Measurements from ENCODE around the gene OXGR1. TPM values are rescaled to one million over a fixed set of nuclear protein-coding genes. Genes with fewer than 3 reads are reported as not detected.

OXGR1 gene
- total and polyA plus RNA-seq, 10 of the 15 experiments (the other 5 are each of a cell fraction or from before 2014, with no cell fraction given), result 0.05 TPM; not detected in 9

DNA sequence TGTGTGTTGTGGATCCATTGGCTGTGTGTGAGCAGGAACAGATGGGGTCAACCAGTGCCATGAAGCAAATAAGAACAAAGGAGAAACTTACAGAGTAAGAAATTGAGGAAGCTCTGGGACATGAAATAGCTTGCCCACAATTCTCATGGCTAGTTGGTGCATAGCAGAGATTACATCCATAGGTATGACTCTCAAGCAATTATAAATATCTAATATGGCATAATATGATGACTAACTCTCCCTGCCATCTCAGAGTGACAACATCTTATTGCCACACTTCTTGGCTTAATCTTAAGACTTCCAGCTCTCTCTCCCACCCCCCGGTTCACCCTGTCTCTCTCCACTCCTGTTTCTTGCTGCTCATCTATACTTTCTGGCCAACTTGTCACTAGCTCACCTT lies 53.3 kb downstream of the OXGR1 start (continued):
- TF ChIP-seq, protein P1, sequence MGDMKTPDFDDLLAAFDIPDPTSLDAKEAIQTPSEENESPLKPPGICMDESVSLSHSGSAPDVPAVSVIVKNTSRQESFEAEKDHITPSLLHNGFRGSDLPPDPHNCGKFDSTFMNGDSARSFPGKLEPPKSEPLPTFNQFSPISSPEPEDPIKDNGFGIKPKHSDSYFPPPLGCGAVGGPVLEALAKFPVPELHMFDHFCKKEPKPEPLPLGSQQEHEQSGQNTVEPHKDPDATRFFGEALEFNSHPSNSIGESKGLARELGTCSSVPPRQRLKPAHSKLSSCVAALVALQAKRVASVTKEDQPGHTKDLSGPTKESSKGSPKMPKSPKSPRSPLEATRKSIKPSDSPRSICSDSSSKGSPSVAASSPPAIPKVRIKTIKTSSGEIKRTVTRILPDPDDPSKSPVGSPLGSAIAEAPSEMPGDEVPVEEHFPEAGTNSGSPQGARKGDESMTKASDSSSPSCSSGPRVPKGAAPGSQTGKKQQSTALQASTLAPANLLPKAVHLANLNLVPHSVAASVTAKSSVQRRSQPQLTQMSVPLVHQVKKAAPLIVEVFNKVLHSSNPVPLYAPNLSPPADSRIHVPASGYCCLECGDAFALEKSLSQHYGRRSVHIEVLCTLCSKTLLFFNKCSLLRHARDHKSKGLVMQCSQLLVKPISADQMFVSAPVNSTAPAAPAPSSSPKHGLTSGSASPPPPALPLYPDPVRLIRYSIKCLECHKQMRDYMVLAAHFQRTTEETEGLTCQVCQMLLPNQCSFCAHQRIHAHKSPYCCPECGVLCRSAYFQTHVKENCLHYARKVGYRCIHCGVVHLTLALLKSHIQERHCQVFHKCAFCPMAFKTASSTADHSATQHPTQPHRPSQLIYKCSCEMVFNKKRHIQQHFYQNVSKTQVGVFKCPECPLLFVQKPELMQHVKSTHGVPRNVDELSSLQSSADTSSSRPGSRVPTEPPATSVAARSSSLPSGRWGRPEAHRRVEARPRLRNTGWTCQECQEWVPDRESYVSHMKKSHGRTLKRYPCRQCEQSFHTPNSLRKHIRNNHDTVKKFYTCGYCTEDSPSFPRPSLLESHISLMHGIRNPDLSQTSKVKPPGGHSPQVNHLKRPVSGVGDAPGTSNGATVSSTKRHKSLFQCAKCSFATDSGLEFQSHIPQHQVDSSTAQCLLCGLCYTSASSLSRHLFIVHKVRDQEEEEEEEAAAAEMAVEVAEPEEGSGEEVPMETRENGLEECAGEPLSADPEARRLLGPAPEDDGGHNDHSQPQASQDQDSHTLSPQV (IDR thresholded peaks at IDR 0.05), result no peak
- TF ChIP-seq RCOR1 (conservative IDR thresholded peaks at IDR 0.05; ENCODE audit: low read depth, low read length), result no peak
- TF ChIP-seq POLR2A (IDR thresholded peaks at IDR 0.05; ENCODE audit: low read depth, low read length), result no peak

DNA sequence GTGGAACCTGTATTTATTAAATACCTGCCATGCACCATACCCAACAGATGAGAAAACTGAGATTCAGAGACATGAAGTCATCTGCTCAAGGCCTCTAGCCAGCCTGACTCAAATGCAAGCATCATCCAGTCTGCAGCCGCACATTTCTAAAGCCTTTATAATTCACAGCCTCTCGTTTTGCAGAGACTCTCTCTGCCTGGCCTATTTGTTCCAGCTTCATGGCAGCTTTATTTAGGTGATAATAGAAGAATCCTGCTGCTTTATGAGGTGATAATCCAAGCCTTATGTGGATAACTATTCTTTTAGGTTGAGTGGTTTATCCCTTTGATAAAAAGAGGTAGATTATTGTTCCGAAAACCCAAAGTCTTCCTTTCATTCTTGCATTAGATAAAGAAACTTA lies 58.4 kb downstream of the OXGR1 start:
- Histone ChIP-seq H3K27me3 (replicated peaks in 1 of 2; ENCODE audit: control insufficient read depth in 2 of 2, insufficient read depth in 2 of 2, low read length in 1 of 2) (no peaks in the 10 kb centered on the region), H3K27ac (ENCODE audit: control insufficient read depth, insufficient read depth) (no peak overlapping the region), H3K9me3 (replicated peaks; ENCODE audit: control insufficient read depth, insufficient read depth, low read length) (no peaks in the 10 kb centered on the region), H3K4me2 (ENCODE audit: control insufficient read depth, insufficient read depth) (no peak overlapping the region), H3K4me3 (no peak overlapping the region), H3K36me3 (ENCODE audit: control insufficient read depth in 2 of 2, insufficient read depth in 2 of 2, low read length in 1 of 2) (no peaks in the 10 kb centered on the region), H2AFZ (ENCODE audit: control insufficient read depth, low read depth, low read length) (no peak overlapping the region), H3K79me2 (ENCODE audit: control insufficient read depth, insufficient read depth, low read length) (no peaks in the 10 kb centered on the region), H3K9ac (ENCODE audit: control insufficient read depth, insufficient read depth, low read length) (no peak overlapping the region), H4K20me1 (ENCODE audit: control insufficient read depth, insufficient read depth) (no peaks in the 10 kb centered on the region), H3K4me1 (ENCODE audit: control insufficient read depth, insufficient read depth, low read length) (no peaks in the 10 kb centered on the region)
- in situ Hi-C loops (cut with MboI) (no loop called here), intact Hi-C loops (cut with micrococcal nuclease; ENCODE audit: unreplicated experiment) (no loop called here)
- ChIA-PET SMC1A (ENCODE audit: uncharacterized antibody, unreplicated experiment) (no interaction called here), CTCF (no interaction called here), RAD21 (ENCODE audit: unreplicated experiment) (no interaction called here), POLR2A (no interaction called here)
- no TSS peak for BruUV-seq (replicated peaks)
- ATAC-seq (no peak), DNase-seq (ENCODE audit: low read depth, low spot score) (no peak), FAIRE-seq (no peak)
- WGBS (ENCODE audit: insufficient coverage, insufficient replicate concordance, low lambda C conversion rate, missing lambda C conversion rate), result 21% methylated on average over 3 of the region's 3 CpGs
- TF ChIP-seq JUND (IDR thresholded peaks at IDR 0.05; ENCODE audit: low read depth, low read length), result no peak
- no peak for TF ChIP-seq SMAD1 (IDR thresholded peaks at IDR 0.05; ENCODE audit: low read depth, partially characterized antibody)
- no peak for TF ChIP-seq EED (IDR thresholded peaks at IDR 0.05; ENCODE audit: low read depth)
- TF ChIP-seq, protein P2, sequence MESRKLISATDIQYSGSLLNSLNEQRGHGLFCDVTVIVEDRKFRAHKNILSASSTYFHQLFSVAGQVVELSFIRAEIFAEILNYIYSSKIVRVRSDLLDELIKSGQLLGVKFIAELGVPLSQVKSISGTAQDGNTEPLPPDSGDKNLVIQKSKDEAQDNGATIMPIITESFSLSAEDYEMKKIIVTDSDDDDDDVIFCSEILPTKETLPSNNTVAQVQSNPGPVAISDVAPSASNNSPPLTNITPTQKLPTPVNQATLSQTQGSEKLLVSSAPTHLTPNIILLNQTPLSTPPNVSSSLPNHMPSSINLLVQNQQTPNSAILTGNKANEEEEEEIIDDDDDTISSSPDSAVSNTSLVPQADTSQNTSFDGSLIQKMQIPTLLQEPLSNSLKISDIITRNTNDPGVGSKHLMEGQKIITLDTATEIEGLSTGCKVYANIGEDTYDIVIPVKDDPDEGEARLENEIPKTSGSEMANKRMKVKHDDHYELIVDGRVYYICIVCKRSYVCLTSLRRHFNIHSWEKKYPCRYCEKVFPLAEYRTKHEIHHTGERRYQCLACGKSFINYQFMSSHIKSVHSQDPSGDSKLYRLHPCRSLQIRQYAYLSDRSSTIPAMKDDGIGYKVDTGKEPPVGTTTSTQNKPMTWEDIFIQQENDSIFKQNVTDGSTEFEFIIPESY (IDR thresholded peaks at IDR 0.05), result no peak
- TF ChIP-seq, protein P3, sequence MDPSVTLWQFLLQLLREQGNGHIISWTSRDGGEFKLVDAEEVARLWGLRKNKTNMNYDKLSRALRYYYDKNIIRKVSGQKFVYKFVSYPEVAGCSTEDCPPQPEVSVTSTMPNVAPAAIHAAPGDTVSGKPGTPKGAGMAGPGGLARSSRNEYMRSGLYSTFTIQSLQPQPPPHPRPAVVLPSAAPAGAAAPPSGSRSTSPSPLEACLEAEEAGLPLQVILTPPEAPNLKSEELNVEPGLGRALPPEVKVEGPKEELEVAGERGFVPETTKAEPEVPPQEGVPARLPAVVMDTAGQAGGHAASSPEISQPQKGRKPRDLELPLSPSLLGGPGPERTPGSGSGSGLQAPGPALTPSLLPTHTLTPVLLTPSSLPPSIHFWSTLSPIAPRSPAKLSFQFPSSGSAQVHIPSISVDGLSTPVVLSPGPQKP (IDR thresholded peaks at IDR 0.05; ENCODE audit: low read depth, low read length), result no peak
- no peak for TF ChIP-seq WRNIP1 (IDR thresholded peaks at IDR 0.05; ENCODE audit: borderline replicate concordance, low read depth, low read length)
- TF ChIP-seq DPF2 (IDR thresholded peaks at IDR 0.05), result no peak
- TF ChIP-seq GATAD2B (conservative IDR thresholded peaks at IDR 0.05; ENCODE audit: low read depth), result no peak
- TF ChIP-seq ZSCAN29 (IDR thresholded peaks at IDR 0.05), result no peak
- TF ChIP-seq FOS (IDR thresholded peaks at IDR 0.05; ENCODE audit: borderline replicate concordance, extremely low read depth, insufficient read length), result no peak
- TF ChIP-seq HDAC2 (IDR thresholded peaks at IDR 0.05), result no peak
- TF ChIP-seq NFYB (IDR thresholded peaks at IDR 0.05; ENCODE audit: insufficient read depth, low read depth, low read length), result no peak
- no peak for TF ChIP-seq RFX5 (IDR thresholded peaks at IDR 0.05; ENCODE audit: low read depth, low read length)
- TF ChIP-seq MTA3 (IDR thresholded peaks at IDR 0.05; ENCODE audit: borderline replicate concordance, low read length), result no peak
- TF ChIP-seq PML (IDR thresholded peaks at IDR 0.05; ENCODE audit: low read length), result no peak
